GM23338 (cell line): ENCODE measurements around the gene SLC20A1. TPM values are rescaled to one million over a fixed set of nuclear protein-coding genes. Genes with fewer than 3 reads are reported as not detected.

ENCODE experiments used
- ATAC-seq: fragments of 200-7000 bp; cut with Tn5 transposase; 3 replicates; pipeline ENCODE4 v1.9.1; 2020
- DNase-seq: peaks from one replicate; pipeline ENCODE4 v3.0.0-alpha.2; 2015; ENCODE audit warnings: low spot score
- H2AFZ ChIP-seq: fragments of 200-600 bp; sonication (generic); 2 replicates; pipeline ENCODE4 v1.8.0; 2016; ENCODE audit warnings: antibody characterized with exemption, mild to moderate bottlenecking, moderate library complexity
- H3F3A ChIP-seq: fragments of 200-600 bp; sonication (generic); replicated peaks from 2 replicates; pipeline ENCODE4 v1.8.0; 2017; ENCODE audit warnings: antibody characterized with exemption, mixed run types, low read depth
- H3K27ac ChIP-seq: fragments of 200-600 bp; sonication (generic); 2 replicates; pipeline ENCODE4 v1.6.1; 2016; ENCODE audit warnings: low read depth
- H3K27me3 ChIP-seq: fragments of 200-600 bp; sonication (generic); 2 replicates; pipeline ENCODE4 v1.8.0; 2016; ENCODE audit warnings: mild to moderate bottlenecking, mixed run types, moderate library complexity; ENCODE audit not compliant: insufficient read depth
- H3K36me3 ChIP-seq: fragments of 200-600 bp; sonication (generic); 2 replicates; pipeline ENCODE4 v1.8.0; 2016; ENCODE audit warnings: mild to moderate bottlenecking; ENCODE audit not compliant: insufficient read depth
- H3K4me1 ChIP-seq: fragments of 200-600 bp; sonication (generic); 2 replicates; pipeline ENCODE4 v1.8.0; 2016; ENCODE audit warnings: mild to moderate bottlenecking, moderate library complexity; ENCODE audit not compliant: insufficient read depth
- H3K4me2 ChIP-seq: fragments of 200-600 bp; sonication (generic); 2 replicates; pipeline ENCODE4 v1.7.1; 2017; ENCODE audit warnings: mixed run types
- H3K4me3 ChIP-seq: fragments of 200-600 bp; sonication (generic); 2 replicates; pipeline ENCODE4 v1.6.1; 2016; ENCODE audit warnings: mixed run types
- H3K79me2 ChIP-seq: fragments of 200-600 bp; sonication (generic); replicated peaks from 2 replicates; pipeline ENCODE4 v1.8.0; 2017; ENCODE audit warnings: mild to moderate bottlenecking; ENCODE audit not compliant: insufficient read depth
- H3K9me2 ChIP-seq: fragments of 200-600 bp; sonication (generic); 2 replicates; pipeline ENCODE4 v1.8.0; 2017; ENCODE audit not compliant: insufficient read depth
- H4K20me1 ChIP-seq: fragments of 200-600 bp; sonication (generic); replicated peaks from 2 replicates; pipeline ENCODE4 v1.8.0; 2017; ENCODE audit warnings: mild to moderate bottlenecking; ENCODE audit not compliant: insufficient read depth
- H3K27ac Mint-ChIP-seq: 2 replicates; pipeline ENCODE4 v1.8.0; 2020; ENCODE audit warnings: inconsistent platforms, mild to moderate bottlenecking, moderate library complexity, mixed read lengths
- H3K27me3 Mint-ChIP-seq: 3 replicates; pipeline ENCODE4 v1.8.0; 2022; ENCODE audit warnings: low read depth, mild to moderate bottlenecking, moderate library complexity, mixed read lengths, inconsistent platforms; ENCODE audit not compliant: insufficient read depth, poor library complexity
- H3K36me3 Mint-ChIP-seq: 3 replicates; pipeline ENCODE4 v1.8.0; 2021; ENCODE audit warnings: low read depth, mild to moderate bottlenecking, inconsistent platforms, moderate library complexity, mixed read lengths
- H3K4me1 Mint-ChIP-seq: 3 replicates; pipeline ENCODE4 v1.8.0; 2020; ENCODE audit warnings: mild to moderate bottlenecking, inconsistent platforms, mixed read lengths
- H3K4me3 Mint-ChIP-seq: 3 replicates; pipeline ENCODE4 v1.8.0; 2021; ENCODE audit warnings: moderate library complexity, mild to moderate bottlenecking, inconsistent platforms, mixed read lengths
- H3K9me3 Mint-ChIP-seq: 3 replicates; pipeline ENCODE4 v1.8.0; 2020; ENCODE audit warnings: moderate library complexity, mild to moderate bottlenecking, inconsistent platforms, mixed read lengths
- CREB1 ChIP-seq: fragments of 250-450 bp; sonication (Bioruptor Pico); IDR thresholded peaks from 2 replicates; pipeline ENCODE4 v1.5.0; 2020; ENCODE audit warnings: low read depth, mild to moderate bottlenecking, moderate library complexity
- ETS1 ChIP-seq: IDR thresholded peaks from 2 replicates; pipeline ENCODE4 v1.6.1; 2016; ENCODE audit warnings: antibody characterized with exemption
- EZH2 ChIP-seq: fragments of 200-600 bp; sonication (generic); IDR thresholded peaks from one replicate; pipeline ENCODE4 v1.8.0; 2017; ENCODE audit warnings: antibody characterized with exemption, mild to moderate bottlenecking, low read depth; ENCODE audit not compliant: unreplicated experiment
- EZH2phosphoT487 ChIP-seq: fragments of 200-600 bp; sonication (generic); IDR thresholded peaks from one replicate; pipeline ENCODE4 v1.8.1; 2018; ENCODE audit warnings: antibody characterized with exemption; ENCODE audit not compliant: unreplicated experiment
- JUNB ChIP-seq: IDR thresholded peaks from one replicate; pipeline ENCODE4 v1.6.1; 2016; ENCODE audit warnings: antibody characterized with exemption; ENCODE audit not compliant: unreplicated experiment
- NANOG ChIP-seq: IDR thresholded peaks from 2 replicates; pipeline ENCODE4 v1.6.1; 2016; ENCODE audit warnings: antibody characterized with exemption, borderline replicate concordance
- REST ChIP-seq: IDR thresholded peaks from one replicate; pipeline ENCODE4 v1.6.1; 2018; ENCODE audit warnings: antibody characterized with exemption; ENCODE audit not compliant: unreplicated experiment
- STAT1 ChIP-seq: IDR thresholded peaks from one replicate; pipeline ENCODE4 v1.6.1; 2016; ENCODE audit warnings: antibody characterized with exemption; ENCODE audit not compliant: unreplicated experiment
- ZNF114 ChIP-seq: fragments of 250-450 bp; sonication (Bioruptor Pico); IDR thresholded peaks from 2 replicates; pipeline ENCODE4 v1.5.0; 2020; ENCODE audit warnings: mild to moderate bottlenecking, moderate library complexity
- ZNF331 ChIP-seq: fragments of 250-450 bp; sonication (Bioruptor Pico); IDR thresholded peaks from 2 replicates; pipeline ENCODE4 v1.5.0; 2020; ENCODE audit warnings: low read depth, mild to moderate bottlenecking, moderate library complexity
- polyA plus RNA-seq: library from polyadenylated mRNA; unstranded; fragments of >200 nt; fragmentation: Nextera tagmentation; extraction: Ambion mirVana; gene quantifications from 2 replicates; pipeline ENCODE4 v1.2.1, GENCODE V29; 2016
- total RNA-seq: library from RNA; depleted of rRNA; stranded (reverse); fragments of >200 nt; shearing (Covaris generic); gene quantifications from 2 replicates; pipeline ENCODE4 v1.2.3, GENCODE V29; 2014

The SLC20A1 gene
- total and polyA plus RNA-seq, 2 experiments from 2014 or later = 52.9 to 84.3 TPM

- Mint-ChIP-seq H3K4me1 (no peaks in the 10 kb centered on the region), H3K27me3 (peaks cover 8% of the 10 kb centered on the region)
- no peak for ATAC-seq
These were observed 39.2 kb upstream of the SLC20A1 start for GRCh38 chr2:112606547-112606946.

GRCh38 chr2:112607680-112608438 is 37.9 kb upstream of the SLC20A1 start:
- no peaks in the 10 kb centered on the region for H3K27me3 ChIP-seq
- no peak overlapping the region for H3K27ac ChIP-seq
- H3K9me2 ChIP-seq = no peaks in the 10 kb centered on the region
- no peak overlapping the region for H3K4me2 ChIP-seq
- Mint-ChIP-seq H3K4me3 (no peak overlapping the region), H3K27me3 (peaks cover 8% of the 10 kb centered on the region), H3K9me3 (peaks cover 21% of the 10 kb centered on the region), H3K27ac (no peak overlapping the region), H3K4me1 (no peaks in the 10 kb centered on the region), H3K36me3 (0 out of 3 replicates have a peak, but pooled peaks cover 3% of the 10 kb centered on the region)
- H2AFZ ChIP-seq = no peak overlapping the region
- no peaks in the 10 kb centered on the region for H3K36me3 ChIP-seq
- ATAC-seq (no peak), DNase-seq (no peak)
- H3K4me1 ChIP-seq = no peaks in the 10 kb centered on the region
- no peaks in the 10 kb centered on the region for H3K79me2 ChIP-seq
- no peaks in the 10 kb centered on the region for H3F3A ChIP-seq
- H4K20me1 ChIP-seq = no peaks in the 10 kb centered on the region
- H3K4me3 ChIP-seq = no peak overlapping the region
- no peak for TF ChIP-seq CREB1
- no peak for TF ChIP-seq REST
- TF ChIP-seq ZNF114 (CRISPR knock-in tag) = no peak
- TF ChIP-seq JUNB = no peak
- TF ChIP-seq NANOG = no peak
- no peak for TF ChIP-seq ZNF331
- no peak for TF ChIP-seq EZH2
- TF ChIP-seq STAT1 = no peak

More at GRCh38 chr2:112606547-112606946, 39.2 kb upstream of the SLC20A1 start:
- no peak for DNase-seq
- Mint-ChIP-seq H3K9me3 (peaks cover 21% of the 10 kb centered on the region), H3K27ac (no peak overlapping the region), H3K36me3 (0 out of 3 replicates have a peak, but pooled peaks cover 3% of the 10 kb centered on the region), H3K4me3 (no peak overlapping the region)
- no peaks in the 10 kb centered on the region for H3K79me2 ChIP-seq
- H2AFZ ChIP-seq = no peak overlapping the region
- no peaks in the 10 kb centered on the region for H3F3A ChIP-seq
- no peak overlapping the region for H3K27ac ChIP-seq
- H3K27me3 ChIP-seq = no peaks in the 10 kb centered on the region
- H3K4me3 ChIP-seq = no peak overlapping the region
- no peak overlapping the region for H3K4me2 ChIP-seq
- no peaks in the 10 kb centered on the region for H3K9me2 ChIP-seq
- H3K4me1 ChIP-seq = no peaks in the 10 kb centered on the region
- H4K20me1 ChIP-seq = no peaks in the 10 kb centered on the region
- H3K36me3 ChIP-seq = no peaks in the 10 kb centered on the region
- TF ChIP-seq ZNF331 = no peak
- no peak for TF ChIP-seq ETS1
- no peak for TF ChIP-seq EZH2phosphoT487
- TF ChIP-seq REST = no peak
- TF ChIP-seq CREB1 = no peak
